Activated naive CD4-positive, alpha-beta T cell treated with anti-CD3 and anti-CD28 coated beads, Interleukin-2, amount 50 U/mL, for 24 hours (primary cell): Measurements from ENCODE around the gene ZBED1.

Experiments
- H3K27ac Mint-ChIP-seq: one replicate; pipeline ENCODE4 v1.8.0; 2021; ENCODE audit warnings: mild to moderate bottlenecking, mixed read lengths
- H3K27me3 Mint-ChIP-seq: one replicate; pipeline ENCODE4 v1.8.0; 2021; ENCODE audit warnings: mixed read lengths
- H3K36me3 Mint-ChIP-seq: one replicate; pipeline ENCODE4 v1.8.0; 2021; ENCODE audit warnings: mixed read lengths
- H3K4me1 Mint-ChIP-seq: one replicate; pipeline ENCODE4 v1.8.0; 2021; ENCODE audit warnings: mixed read lengths
- H3K4me3 Mint-ChIP-seq: one replicate; pipeline ENCODE4 v1.8.0; 2021; ENCODE audit warnings: mild to moderate bottlenecking, mixed read lengths
- H3K9me3 Mint-ChIP-seq: one replicate; pipeline ENCODE4 v1.8.0; 2021; ENCODE audit warnings: mixed read lengths

ZBED1 gene

DNA sequence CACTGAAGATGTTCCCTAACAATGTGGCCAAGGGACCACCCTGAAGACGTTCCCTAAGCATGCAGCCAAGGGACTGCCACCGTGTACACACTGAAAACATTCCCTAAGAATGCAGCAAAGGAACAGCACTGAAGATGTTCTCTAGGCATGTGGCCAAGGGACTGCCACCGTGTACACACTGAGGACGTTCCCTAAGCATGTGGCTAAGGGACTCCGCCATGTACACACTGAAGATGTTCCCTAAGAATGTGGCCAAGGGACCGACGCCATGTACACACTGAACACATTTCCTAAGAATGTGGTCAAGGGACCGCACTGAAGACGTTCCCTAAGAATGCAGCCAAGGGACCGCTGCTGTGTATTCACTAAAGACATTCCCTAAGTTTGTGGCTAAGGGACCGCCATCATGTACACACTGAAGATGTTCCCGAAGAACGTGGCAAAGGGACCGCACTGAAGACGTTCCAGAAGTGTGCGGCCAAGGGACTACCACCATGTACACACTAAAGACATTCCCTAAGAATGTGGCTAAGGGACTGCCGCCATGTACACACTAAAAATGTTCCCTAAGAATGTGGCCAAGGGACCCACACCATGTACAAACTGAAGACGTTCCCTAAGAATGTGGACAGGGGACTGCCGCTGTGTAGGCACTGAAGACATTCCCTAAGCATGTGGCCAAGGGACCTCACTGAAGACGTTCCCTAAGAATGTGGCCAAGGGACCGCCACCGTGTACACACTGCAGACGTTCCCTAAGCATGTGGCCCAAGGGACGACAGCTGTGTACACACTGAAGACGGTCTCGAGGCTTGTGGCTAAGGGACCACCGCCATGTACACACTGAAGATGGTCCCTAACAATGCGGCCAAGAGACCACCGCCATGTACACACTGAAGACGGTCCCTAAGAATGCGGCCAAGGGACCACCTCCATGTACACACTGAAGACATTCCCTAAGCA lies 54.8 kb downstream of the ZBED1 start:
- Mint-ChIP-seq H3K27ac (no peak overlapping the region), H3K36me3 (peaks cover 3% of the 10 kb centered on the region), H3K4me1 (no peaks in the 10 kb centered on the region), H3K9me3 (no peaks in the 10 kb centered on the region), H3K4me3 (no peak overlapping the region), H3K27me3 (no peaks in the 10 kb centered on the region)

- Mint-ChIP-seq H3K27me3 (no peaks in the 10 kb centered on the region), H3K9me3 (no peaks in the 10 kb centered on the region), H3K4me1 (no peaks in the 10 kb centered on the region), H3K27ac (no peak overlapping the region), H3K4me3 (no peak overlapping the region), H3K36me3 (peaks cover 18% of the 10 kb centered on the region)
These were observed 58.1 kb downstream of the ZBED1 start for GRCh38 chrX:2442694-2443093.

DNA sequence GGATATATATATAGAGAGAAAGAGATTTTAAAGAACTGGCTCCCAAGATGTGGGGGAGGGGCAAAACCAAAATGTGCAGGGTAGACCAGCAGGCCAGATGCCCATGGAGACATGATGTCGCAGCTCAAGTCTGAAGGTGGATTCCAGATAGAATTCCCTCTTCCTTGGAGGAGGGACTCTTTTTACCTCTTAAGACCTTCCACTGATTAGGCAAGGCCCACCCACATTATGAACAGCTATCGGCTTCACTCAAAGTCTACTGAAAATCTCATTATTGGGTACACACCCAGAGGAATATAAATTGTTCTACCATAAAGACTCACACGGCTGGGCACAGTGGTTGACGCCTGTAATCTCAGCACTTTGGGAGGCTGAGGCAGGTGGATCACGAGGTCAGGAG lies 59.3 kb downstream of the ZBED1 start:
- no peak overlapping the region for H3K27ac Mint-ChIP-seq
- H3K4me1 Mint-ChIP-seq: no peaks in the 10 kb centered on the region
- H3K9me3 Mint-ChIP-seq: no peaks in the 10 kb centered on the region
- peaks cover 21% of the 10 kb centered on the region for H3K36me3 Mint-ChIP-seq
- H3K4me3 Mint-ChIP-seq: no peak overlapping the region
- H3K27me3 Mint-ChIP-seq: no peaks in the 10 kb centered on the region

DNA sequence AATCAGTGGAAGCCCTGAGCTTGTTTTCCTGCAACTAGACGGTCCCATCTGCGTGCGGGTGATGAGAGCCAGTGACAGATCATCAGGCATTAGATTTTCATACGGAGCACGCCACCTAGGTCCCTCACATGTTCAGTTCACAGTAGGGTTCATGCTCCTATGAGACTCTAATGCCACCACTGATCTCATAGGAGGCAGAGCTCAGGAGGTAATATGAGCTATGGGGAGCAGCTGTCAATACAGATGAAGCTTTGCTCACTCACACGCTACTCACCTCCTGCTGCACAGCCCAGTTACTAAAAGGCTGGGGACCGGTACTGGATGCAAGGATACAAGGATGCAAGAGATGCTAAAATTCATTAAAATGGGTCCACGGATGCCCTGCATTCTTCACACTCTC lies 61.2 kb downstream of the ZBED1 start:
- Mint-ChIP-seq H3K27me3 (no peaks in the 10 kb centered on the region), H3K27ac (no peak overlapping the region), H3K9me3 (no peaks in the 10 kb centered on the region), H3K4me3 (no peak overlapping the region), H3K4me1 (no peaks in the 10 kb centered on the region), H3K36me3 (peaks cover 26% of the 10 kb centered on the region)
